HG03432 (cell line): Measurements from ENCODE around the gene CTSH.

Source experiments
- ATAC-seq: cut with Tn5 transposase; IDR thresholded peaks from one replicate; pipeline ENCODE4 v1.9.1; 2021; ENCODE audit warnings: mild to moderate bottlenecking, moderate library complexity; ENCODE audit not compliant: unreplicated experiment

The CTSH gene

DNA sequence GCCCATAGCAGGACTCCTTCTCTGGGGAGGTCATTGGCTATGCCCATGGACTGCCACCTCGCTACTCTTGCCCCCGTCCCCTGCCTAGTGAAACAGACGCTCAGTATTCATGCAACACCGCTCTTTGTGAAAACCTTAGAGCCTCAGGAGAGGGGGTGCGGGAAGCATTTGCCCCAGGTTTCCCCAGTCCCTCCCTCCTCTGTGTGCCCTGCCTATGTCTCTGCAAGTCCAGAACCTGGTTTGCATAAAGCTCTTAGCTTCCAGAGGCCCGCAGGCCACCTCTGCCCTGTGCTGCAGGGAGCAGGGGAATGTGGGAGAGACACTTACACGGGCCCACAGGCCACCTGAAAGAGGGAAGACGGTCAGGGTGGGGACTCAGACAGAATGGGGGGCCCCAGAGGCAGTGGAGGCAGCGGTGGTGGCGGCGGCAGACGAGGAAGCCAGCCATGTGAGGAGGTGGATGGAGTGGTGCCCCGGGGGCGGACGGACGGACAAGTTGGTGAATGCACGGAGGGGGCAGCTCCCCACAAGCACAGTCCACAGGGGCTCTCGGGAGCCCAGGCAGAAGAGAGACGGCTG, 33.8 kb upstream of the CTSH start:
- no peak for ATAC-seq

DNA sequence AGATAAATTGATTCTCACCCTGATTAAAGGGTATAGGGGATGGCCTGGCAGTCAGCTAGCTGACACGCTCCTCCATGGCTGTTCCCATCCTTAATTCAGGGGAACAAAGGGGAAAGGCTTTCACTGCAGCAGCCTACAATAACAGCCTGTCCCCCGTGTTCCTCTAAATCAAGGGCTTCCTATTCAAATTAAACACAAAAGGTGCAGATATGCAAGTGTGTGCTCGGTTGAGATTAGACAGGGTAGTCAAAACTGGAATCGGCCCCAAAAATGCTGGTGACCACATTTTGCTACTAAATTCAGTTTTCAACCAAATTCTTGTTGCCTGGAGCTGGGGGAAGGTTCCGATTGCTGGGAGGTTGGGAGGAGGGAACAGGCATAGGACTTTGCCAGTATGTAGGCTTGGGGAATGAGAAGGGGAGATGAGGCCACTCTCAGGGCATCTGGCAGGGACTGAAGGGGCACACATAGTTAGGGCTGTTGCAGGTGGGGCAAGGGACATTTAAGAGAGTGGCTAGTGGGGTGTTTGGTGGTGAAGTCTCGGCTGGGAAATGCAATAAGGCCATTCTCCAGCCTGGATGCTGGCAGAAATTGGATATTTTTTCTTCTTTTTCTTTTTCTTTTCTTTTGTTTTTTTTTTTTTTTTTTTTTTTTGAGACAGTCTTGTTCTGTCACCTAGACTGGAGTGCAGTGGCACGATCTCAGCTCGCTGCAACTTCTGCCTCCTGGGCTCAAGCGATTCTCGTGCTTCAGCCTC, 32.9 kb upstream of the CTSH start:
- ATAC-seq, result peak; percentile 37

DNA sequence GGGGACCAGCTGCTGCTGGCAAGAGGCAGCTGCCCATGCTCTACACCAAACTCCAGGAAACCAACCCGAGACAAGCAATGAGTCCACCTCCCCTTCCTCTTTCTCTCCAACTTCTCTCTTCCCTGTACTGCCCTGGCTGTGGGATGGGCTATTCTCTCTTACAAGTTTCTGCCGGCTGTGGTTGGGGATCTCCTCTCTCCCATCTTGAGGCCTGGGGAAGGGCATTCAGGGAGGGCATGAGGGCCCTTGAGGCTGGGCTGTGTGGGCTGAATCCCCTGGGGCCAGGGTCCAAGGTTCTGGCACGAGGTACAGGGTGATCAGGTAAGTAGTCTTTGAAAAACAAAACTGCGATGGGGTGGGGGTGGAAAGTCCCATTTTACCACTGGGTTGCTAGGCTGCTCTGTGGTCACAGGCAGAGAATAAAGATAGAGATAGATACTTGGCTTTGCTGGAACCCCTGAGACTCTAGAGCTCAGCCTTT, 32.3 kb upstream of the CTSH start:
- ATAC-seq, result peak; percentile 68

DNA sequence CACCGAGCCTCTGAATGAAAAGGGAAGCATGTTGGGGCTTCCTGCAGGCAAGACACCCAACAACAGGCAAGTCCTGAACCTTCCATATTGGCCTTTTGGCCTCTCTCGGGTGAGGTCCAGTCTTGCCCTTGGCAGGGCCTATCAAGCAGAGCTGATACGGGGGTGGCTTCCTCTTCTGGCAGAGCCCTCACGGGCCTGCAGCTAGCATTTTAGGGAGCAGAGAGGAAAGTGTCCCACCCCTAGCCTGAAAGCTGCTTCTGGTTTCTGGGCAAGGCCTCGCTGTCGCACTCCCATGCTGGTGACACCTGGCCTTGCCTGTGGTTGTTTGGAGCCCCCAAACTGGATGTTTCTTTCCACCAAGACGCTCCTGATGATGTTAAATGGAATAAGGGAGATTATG, 31.8 kb upstream of the CTSH start:
- peak; percentile 9 for ATAC-seq

DNA sequence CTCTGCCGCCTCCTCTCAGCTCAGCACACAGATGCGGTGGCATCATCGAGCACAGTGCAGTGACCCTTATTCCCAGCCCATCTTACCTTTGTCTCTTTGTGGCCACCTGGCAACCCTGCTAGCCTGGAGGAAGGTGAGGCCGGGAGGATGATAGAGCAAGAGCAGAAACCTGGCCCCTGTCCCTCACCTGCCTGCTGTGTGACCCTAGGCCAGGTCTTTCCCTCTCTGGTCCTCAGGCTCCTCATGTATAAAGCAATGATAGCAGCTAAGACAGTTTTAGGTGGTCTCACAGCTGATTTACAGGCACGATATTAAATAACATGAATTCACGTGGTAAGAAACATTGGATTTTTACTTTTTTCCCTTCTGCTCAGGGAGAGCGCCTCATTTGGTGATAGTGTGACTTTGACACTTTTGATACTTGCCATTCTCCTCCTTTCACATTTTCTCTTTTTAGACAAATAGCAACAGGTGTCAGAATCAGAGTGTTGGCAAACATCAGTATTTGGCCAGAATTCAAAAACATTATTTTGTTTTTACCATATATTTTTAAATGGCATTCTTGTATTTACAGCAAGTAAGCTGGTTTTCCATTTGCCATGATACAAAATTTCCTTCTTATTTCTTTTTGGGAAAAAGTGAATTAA, 29.5 kb upstream of the CTSH start:
- ATAC-seq, result no peak

DNA sequence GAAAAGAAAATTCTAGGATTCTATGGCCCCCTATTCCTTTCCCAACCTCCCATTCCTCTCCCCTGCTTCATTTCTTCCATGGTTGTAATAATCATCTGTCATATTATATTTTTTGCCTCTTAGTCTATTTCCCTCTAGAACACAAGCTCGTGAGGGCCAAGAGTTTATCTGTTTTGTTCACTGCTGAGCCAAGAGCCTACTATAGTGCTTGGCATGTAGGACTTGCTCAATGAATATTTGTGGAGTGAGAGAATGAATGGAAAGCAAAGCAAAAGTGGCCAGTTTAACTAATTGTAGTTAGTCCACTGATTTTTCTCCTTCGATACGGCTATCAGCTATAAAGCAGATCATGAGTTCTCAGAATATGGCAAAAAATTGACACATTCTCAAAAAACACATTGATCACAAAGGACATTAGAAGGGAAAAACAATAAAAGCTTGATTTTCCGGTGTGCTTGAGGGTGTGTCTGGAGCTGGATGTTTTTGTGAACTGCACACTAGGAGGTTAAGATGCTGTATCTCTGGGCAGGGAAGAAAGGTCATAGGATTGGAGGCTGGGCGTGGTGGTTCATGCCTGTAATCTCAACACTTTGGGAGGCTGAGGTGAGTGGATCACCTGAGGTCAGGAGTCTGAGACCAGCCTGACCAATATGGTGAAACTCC, 25.0 kb upstream of the CTSH start:
- no peak for ATAC-seq

DNA sequence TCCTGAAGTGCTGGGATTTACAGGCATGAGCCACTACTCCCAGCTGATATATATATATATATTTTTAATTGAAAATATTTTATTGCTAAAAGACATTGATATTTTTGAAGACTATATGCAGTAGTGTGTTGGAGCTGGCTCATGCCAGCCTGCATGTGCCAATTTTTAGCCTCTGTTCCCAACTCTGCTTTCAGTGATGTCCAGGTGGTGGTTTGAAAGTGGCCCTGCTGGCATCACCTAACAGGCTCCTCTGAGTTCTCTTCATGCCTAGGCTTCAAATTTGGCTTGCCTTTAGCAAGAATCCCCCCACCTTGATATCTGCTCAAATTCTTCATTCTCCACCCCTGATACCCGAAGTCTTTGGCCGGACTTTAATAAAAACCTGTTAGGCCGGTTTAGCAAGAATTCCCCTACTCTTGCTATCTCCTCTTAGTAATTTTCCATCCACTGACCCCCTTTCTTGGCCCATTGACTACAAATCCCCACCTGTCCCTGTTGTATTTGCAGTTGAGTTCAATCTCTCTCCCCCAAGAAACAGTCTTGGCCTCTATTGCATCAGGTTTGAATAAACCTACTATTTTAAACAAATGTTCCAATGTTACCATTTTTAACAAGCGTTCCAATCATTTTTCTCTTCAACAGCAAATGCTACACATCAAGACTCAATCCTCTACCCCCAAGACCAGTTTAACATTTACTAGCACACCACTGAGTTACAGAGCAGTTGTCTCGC, 23.9 kb upstream of the CTSH start:
- ATAC-seq, result no peak

DNA sequence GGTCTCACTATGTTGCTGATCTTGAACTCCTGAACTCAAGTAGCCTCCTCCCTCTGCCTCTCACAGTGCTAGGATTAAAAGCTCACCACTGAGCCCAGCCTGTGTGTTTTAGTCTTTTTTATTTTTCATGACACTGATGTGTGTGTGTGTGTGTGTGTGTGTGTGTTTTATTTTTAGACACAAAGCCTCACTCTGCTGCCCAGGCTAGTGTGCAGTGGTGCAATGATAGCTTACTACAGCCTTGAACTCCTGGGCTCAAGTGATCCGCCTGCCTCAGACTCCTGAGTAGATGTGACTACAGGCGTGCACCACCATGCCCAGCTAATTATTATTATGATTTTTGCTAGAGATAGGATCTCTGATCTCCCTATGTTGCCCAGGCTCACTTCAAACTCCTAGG, 23.3 kb upstream of the CTSH start:
- no peak for ATAC-seq

DNA sequence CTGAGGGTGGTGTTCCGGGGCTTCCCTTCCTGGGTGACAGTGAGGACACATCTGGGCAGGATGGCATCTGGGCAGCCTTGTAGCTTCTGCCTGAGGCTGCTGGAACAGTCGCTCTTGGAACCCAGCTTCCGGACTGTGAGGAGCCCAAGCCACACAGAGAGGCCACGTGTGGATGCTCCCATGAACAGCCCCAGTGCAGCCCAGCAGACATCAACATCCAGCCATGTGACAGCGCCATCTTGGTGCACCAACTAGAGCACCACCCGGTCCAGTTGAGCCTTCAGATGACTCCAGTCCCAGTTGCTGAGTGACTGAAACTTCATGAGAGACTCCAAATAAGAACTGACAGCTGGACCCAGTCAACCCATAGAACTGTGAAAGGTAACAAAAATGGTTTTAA, 15.5 kb upstream of the CTSH start:
- no peak for ATAC-seq

DNA sequence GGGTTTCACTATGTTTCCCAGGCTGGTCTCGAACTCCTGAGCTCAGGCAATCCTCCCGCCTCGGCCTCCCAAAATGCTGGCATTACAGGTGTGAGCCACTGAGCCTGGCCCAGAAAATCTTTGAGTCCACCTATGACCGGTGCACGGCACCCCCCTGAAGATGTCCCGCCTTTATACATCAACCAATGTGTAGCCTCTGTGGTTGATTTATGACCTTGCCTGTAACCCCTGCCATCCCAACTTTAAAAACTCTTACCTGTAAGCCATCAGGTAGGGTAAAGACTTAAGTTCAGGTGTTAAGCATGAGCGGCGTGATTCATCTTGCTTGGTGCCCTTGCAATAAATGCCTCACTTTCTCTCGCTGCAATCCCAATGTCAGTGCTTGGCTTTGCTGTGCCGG, 14.5 kb upstream of the CTSH start:
- no peak for ATAC-seq

DNA sequence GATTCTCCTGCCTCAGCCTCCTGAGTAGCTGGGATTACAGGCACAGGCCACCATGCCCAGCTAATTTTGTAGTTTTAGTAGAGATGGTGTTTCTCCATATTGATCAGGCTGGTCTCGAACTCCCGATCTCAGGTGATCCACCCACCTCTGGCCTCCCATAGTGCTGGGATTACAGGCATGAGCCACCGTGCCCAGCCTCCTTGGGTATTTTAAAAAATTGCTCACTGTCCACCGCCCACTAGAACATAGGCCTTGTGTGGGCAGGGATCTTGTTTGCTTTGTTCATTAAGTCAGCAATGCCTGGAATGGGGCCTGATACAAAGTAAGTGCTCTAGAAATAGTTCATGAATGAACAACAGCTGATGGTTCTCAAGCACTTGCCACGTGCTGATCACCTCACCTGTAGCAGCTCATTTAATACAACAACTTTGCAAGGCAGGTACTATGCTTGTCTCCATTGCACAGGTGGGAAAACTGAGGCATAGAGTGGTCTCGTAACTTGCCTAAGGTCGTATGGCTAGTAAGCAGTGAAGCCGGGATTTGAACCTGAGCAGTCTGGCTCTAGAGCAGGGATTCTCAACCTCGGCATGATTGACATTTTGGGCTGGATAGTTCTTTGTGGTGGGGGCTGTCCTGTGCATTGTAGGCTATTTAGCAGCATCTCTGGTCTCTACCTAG, 12.7 kb upstream of the CTSH start:
- ATAC-seq, result no peak

DNA sequence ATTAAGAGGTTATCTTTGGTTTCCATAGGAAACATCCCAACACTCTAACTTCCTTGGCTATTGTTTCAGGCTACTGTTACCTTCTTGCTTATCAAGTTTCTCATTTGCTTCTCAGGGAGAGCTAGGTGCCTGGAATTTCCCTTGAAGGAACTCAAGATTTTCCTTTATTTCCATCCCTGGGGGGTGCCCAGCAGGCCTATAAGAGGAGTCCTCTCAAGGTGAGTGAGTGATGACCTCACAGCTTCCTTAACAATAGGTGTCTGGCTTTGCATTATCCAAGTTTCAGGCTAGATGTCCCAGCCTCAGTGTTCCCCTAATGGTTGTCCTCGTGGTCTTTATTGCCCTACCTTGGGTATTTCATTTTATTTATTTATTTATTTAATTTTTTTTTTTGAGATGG, 12.1 kb upstream of the CTSH start:
- no peak for ATAC-seq

DNA sequence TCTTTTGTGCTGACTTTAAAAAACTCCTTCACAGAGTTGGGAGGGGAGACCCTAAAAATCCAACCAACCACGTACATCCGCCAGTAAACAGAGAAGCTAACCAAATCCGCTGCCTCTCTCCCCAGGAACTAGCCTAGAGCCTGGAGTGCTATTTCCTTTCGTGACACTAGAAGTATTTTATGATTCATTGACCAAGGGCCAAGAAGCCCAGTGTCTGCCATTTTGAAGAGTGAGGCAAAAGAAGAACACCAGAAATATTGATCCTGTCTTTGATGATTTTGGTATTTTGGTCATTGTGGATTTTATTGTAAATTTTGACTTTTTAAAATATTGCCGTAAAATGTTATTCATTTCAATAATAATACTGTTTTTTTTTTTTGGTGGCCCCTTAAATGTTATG, 10.5 kb upstream of the CTSH start:
- no peak for ATAC-seq

DNA sequence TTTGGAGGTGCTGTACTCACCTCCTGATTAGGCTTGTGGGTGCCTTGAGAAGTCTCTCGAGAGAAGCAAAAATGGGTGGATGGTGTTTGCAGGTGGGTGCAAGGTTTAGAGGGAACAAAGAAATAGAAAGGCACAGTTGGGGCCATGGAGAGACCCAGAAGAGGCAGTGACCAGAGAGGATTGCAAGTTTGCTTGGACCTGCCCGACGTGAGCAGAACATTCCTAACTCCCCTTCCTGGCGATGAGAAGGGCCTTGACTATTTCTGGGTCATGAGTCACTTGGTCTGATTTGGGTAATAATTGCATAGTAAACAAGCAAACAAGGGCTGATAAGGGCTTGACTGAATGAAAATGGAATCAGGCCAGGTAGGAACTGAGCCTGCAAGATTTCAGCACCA, 7.0 kb upstream of the CTSH start:
- ATAC-seq, result no peak

DNA sequence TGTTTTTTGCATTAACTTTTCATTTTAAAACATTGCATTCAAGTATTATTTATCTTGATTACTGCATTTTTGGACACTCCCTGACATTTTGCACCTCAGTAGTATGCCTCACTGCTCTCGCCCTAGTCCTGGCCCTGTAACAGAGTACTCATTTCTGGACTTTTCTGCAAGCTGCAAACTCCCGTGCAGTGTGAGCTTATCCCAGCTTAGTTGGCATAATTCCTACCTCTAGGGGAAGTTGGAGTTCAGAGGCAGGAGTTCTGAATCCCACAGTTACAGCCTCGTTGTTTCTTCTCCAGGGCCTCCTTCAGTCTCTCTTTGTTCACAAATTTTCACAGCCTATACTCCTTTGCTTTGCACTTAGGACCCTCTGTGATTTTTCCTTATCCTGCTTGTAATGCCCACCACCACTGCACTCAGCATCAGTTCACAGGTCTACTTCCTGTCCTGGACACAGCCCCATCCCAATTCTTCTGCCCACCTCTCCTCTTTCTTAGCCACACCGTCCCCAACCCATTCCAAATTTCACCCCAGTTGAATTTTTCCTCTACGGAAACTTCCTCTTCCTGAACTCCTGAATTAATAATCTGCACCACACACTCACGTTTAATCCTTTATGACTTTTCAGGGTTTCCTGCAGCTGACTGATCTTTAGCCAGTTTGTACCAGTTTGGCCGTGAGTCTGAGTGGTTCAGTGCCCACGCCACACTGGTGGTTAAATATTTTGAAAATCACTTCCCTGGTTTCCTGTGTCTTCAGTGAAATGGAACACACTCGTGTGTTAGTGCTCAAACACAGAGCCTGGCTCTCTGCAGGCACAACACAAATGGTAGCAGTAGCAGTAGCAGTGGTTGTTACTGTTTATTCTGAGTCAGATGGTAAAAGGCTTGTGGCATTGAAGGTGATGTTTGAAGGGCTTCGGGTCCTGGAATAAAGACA, 6.3 kb upstream of the CTSH start:
- no peak for ATAC-seq

DNA sequence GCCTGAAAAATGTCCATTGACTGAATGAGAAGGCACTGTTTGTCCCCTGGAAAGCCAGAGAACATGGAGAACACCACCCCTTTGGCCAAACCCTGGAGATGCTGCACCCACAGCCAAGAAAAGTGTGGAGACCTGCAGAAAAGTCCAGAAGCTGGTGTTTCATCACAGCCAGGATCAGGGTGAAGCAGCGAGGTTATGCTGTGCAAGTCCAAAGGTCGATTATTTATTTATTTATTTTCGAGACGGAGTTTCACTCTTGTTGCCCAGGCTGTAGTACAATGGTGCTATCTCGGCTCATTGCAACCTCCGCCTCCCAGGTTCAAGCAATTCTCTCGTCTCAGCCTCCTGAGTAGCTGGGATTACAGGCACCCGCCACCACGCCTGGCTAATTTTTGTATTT, 5.5 kb upstream of the CTSH start:
- ATAC-seq, result no peak

DNA sequence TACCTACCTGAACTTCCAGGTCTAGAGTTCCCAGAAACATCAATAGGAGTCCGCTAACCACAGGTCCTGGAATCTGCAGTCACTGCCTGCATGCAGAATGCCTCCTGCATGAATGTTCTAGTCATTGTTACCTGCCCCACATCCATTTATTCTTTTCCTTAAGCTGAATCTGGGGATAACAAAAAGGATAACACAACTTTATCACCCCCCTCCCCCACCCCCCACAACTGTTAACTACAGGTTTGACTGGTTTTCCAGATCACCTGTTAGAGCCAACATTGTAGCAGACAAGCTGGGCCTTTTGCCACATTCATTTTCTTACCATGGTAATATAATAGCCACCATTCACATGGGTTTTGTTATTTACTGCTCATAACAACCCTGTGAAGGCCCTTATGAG, 4.6 kb upstream of the CTSH start:
- no peak for ATAC-seq

DNA sequence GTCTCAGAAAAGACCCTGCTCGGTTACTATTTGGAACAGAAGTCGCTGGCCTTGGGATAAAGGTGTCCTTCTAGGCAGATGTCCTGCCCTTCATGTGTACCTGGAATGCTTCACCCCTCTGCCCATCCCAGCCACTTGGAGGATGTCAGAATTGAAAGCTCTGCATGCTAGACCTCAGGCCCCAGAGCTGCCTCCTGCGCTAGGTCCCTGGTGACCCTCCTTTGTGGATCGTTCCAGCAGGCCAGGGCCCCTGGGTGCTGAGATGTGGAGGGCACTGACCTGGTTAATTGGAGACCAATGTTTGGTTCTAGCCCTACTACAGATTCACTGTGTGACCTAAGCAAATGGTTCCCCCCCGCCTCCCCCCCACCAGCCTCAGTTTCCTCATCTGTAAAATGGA, 2.7 kb upstream of the CTSH start:
- ATAC-seq, result no peak

DNA sequence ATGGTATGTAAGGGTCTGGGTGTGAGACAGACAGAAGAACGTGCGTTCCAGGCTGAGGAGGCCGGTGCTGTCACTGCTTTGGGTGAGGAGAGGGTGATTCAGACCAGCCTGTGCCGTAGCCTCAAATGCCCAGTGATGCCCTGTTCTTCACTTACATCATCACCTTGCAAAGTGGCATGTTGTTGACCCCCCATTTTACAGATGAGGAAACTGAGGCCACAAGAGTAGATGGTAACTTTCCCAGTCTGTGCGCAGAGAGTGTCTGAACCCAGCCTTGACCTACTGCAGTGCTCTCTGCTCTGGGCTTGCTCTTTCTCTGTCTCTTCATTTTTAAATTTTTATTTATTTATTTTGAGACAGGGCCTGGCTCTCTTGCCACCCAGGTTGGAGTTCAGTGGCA, 1.6 kb upstream of the CTSH start:
- no peak for ATAC-seq
